ENCODE measurements around the gene JMY.

Gene JMY

GRCh38 chr5:79318935-79319614, 83.1 kb downstream of the JMY start:
- no peak overlapping the region for H2AK5ac ChIP-seq (ENCODE audit: low read depth, low read length)
- no peaks in the 10 kb centered on the region for H3K9me3 ChIP-seq (replicated peaks in 1 of 2; ENCODE audit: control insufficient read depth in 2 of 2, insufficient read depth in 1 of 2, low read depth in 1 of 2, low read length in 2 of 2)
- no CpG with 5 or more reads among the region's 3 CpGs for WGBS, 2 donors (ENCODE audit: extremely low coverage in 2 of 2, insufficient read length in 2 of 2, insufficient replicate concordance in 1 of 2)
- H3K4me3 ChIP-seq (ENCODE audit: low read length in 2 of 2) = no peak overlapping the region
- no peak overlapping the region for H3K18ac ChIP-seq (ENCODE audit: low read length)
- H2BK5ac ChIP-seq (ENCODE audit: low read length) = no peak overlapping the region
- H3K27me3 ChIP-seq (ENCODE audit: control insufficient read depth in 3 of 3, insufficient read depth in 3 of 3, low read depth in 1 of 3, low read length in 3 of 3) = no peaks in the 10 kb centered on the region
- no peak overlapping the region for H3K14ac ChIP-seq (ENCODE audit: low read length)
- no peak overlapping the region for H4K91ac ChIP-seq (ENCODE audit: low read depth, low read length, poor library complexity)
- H2BK120ac ChIP-seq (ENCODE audit: low read depth, low read length) = no peak overlapping the region
- H3K4me2 ChIP-seq (ENCODE audit: insufficient read depth, low read length, poor library complexity, severe bottlenecking) = no peak overlapping the region
- H3K4me1 ChIP-seq (ENCODE audit: control insufficient read depth in 2 of 2, insufficient read depth in 1 of 2, low read depth in 1 of 2, low read length in 2 of 2) = no peaks in the 10 kb centered on the region
- no peak overlapping the region for H3K23ac ChIP-seq (ENCODE audit: low read depth, low read length, poor library complexity)
- no peak overlapping the region for H3K9ac ChIP-seq (ENCODE audit: low read depth, low read length, poor library complexity)
- no peak overlapping the region for H3K4ac ChIP-seq (ENCODE audit: low read length)
- DNase-seq (ENCODE audit: low spot score) = no peak
- H2BK15ac ChIP-seq (ENCODE audit: low read length) = no peak overlapping the region
- H3K27ac ChIP-seq (replicated peaks; ENCODE audit: low read length) = no peak overlapping the region
- H2BK12ac ChIP-seq (ENCODE audit: low read length) = no peak overlapping the region
- no peaks in the 10 kb centered on the region for H3K79me1 ChIP-seq (ENCODE audit: low read depth, low read length)
- H2AFZ ChIP-seq (ENCODE audit: low read length) = no peak overlapping the region
- H3K36me3 ChIP-seq (replicated peaks in 1 of 2; ENCODE audit: control insufficient read depth in 2 of 2, insufficient read depth in 2 of 2, low read length in 2 of 2) = peaks cover 6 to 21% of the 10 kb centered on the region in 2 donors
- H4K8ac ChIP-seq (ENCODE audit: low read depth, low read length) = no peak overlapping the region

DNA sequence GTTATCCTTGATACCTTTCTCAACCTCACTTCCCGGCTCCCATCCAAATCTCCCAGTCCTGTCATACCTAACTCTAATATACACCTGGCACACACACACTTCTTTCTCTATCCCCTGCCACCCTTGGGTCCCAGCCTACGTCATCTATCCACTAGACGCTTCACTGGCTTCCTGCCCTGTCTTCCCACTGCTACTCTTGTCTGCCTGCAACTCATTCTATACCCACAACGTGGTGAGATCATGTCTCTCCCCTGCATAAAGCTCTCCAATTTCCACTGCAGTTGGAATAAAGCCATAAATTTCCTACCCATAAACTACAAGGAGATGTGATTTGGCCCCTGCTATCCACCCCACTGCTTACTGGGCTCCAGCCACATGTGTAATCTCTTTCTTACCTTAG, 93.5 kb downstream of the JMY start:
- Histone ChIP-seq H3K27me3 (ENCODE audit: control insufficient read depth in 3 of 3, insufficient read depth in 3 of 3, low read depth in 1 of 3, low read length in 3 of 3) (no peaks in the 10 kb centered on the region), H4K8ac (ENCODE audit: low read depth, low read length) (no peak overlapping the region), H3K9me3 (replicated peaks in 1 of 2; ENCODE audit: control insufficient read depth in 2 of 2, insufficient read depth in 1 of 2, low read depth in 1 of 2, low read length in 2 of 2) (no peaks in the 10 kb centered on the region), H3K14ac (ENCODE audit: low read length) (no peak overlapping the region), H2BK12ac (ENCODE audit: low read length) (no peak overlapping the region), H3K18ac (ENCODE audit: low read length) (no peak overlapping the region), H2AFZ (ENCODE audit: low read length) (no peak overlapping the region), H3K36me3 (replicated peaks in 1 of 2; ENCODE audit: control insufficient read depth in 2 of 2, insufficient read depth in 2 of 2, low read length in 2 of 2) (no peaks in the 10 kb centered on the region), H3K4ac (ENCODE audit: low read length) (no peak overlapping the region), H3K4me1 (ENCODE audit: control insufficient read depth in 2 of 2, insufficient read depth in 1 of 2, low read depth in 1 of 2, low read length in 2 of 2) (no peaks in the 10 kb centered on the region), H3K4me2 (ENCODE audit: insufficient read depth, low read length, poor library complexity, severe bottlenecking) (no peak overlapping the region), H2BK5ac (ENCODE audit: low read length) (no peak overlapping the region), H3K23ac (ENCODE audit: low read depth, low read length, poor library complexity) (no peak overlapping the region), H2AK5ac (ENCODE audit: low read depth, low read length) (no peak overlapping the region), H3K9ac (ENCODE audit: low read depth, low read length, poor library complexity) (no peak overlapping the region), H3K4me3 (ENCODE audit: low read length in 2 of 2) (no peak overlapping the region), H4K91ac (ENCODE audit: low read depth, low read length, poor library complexity) (no peak overlapping the region), H3K27ac (replicated peaks; ENCODE audit: low read length) (no peak overlapping the region), H3K79me1 (ENCODE audit: low read depth, low read length) (no peaks in the 10 kb centered on the region), H2BK120ac (ENCODE audit: low read depth, low read length) (no peak overlapping the region), H2BK15ac (ENCODE audit: low read length) (no peak overlapping the region)
- no CpG with 5 or more reads among the region's 4 CpGs for WGBS, 2 donors (ENCODE audit: extremely low coverage in 2 of 2, insufficient read length in 2 of 2, insufficient replicate concordance in 1 of 2)
- DNase-seq (ENCODE audit: low spot score) = no peak

DNA sequence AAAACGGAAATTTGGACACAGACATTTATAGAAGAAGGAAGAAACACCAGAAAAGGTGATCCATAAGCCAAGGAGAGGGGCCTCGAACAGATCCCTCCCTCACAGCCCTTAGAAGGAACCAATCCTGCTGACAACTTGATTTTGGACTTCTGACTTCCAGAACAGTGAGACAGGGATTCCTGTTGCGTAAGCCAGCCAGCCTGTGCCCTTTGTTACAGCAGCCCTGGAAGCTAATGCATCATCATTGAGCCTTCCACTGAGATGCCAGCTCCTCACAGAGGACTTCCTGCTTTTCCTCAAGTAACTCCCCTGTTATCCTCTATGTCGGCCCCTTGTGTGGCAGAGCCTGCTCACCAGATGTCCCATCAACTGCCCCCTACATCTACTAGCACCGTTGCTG, 94.1 kb downstream of the JMY start:
- no peaks in the 10 kb centered on the region for H3K79me1 ChIP-seq (ENCODE audit: low read depth, low read length)
- no peak overlapping the region for H3K4me2 ChIP-seq (ENCODE audit: insufficient read depth, low read length, poor library complexity, severe bottlenecking)
- no CpG with 5 or more reads among the region's 5 CpGs for WGBS, 2 donors (ENCODE audit: extremely low coverage in 2 of 2, insufficient read length in 2 of 2, insufficient replicate concordance in 1 of 2)
- H2AK5ac ChIP-seq (ENCODE audit: low read depth, low read length) = no peak overlapping the region
- H3K14ac ChIP-seq (ENCODE audit: low read length) = no peak overlapping the region
- DNase-seq (ENCODE audit: low spot score) = no peak
- no peak overlapping the region for H3K18ac ChIP-seq (ENCODE audit: low read length)
- H3K27me3 ChIP-seq (ENCODE audit: control insufficient read depth in 3 of 3, insufficient read depth in 3 of 3, low read depth in 1 of 3, low read length in 3 of 3) = no peaks in the 10 kb centered on the region
- no peak overlapping the region for H3K9ac ChIP-seq (ENCODE audit: low read depth, low read length, poor library complexity)
- no peak overlapping the region for H4K8ac ChIP-seq (ENCODE audit: low read depth, low read length)
- no peak overlapping the region for H2BK120ac ChIP-seq (ENCODE audit: low read depth, low read length)
- no peaks in the 10 kb centered on the region for H3K36me3 ChIP-seq (replicated peaks in 1 of 2; ENCODE audit: control insufficient read depth in 2 of 2, insufficient read depth in 2 of 2, low read length in 2 of 2)
- H2BK15ac ChIP-seq (ENCODE audit: low read length) = no peak overlapping the region
- no peak overlapping the region for H3K4me3 ChIP-seq (ENCODE audit: low read length in 2 of 2)
- H2BK5ac ChIP-seq (ENCODE audit: low read length) = no peak overlapping the region
- no peak overlapping the region for H3K27ac ChIP-seq (replicated peaks; ENCODE audit: low read length)
- H3K4me1 ChIP-seq (ENCODE audit: control insufficient read depth in 2 of 2, insufficient read depth in 1 of 2, low read depth in 1 of 2, low read length in 2 of 2) = no peaks in the 10 kb centered on the region
- no peak overlapping the region for H2BK12ac ChIP-seq (ENCODE audit: low read length)
- no peak overlapping the region for H3K23ac ChIP-seq (ENCODE audit: low read depth, low read length, poor library complexity)
- H2AFZ ChIP-seq (ENCODE audit: low read length) = no peak overlapping the region
- H4K91ac ChIP-seq (ENCODE audit: low read depth, low read length, poor library complexity) = no peak overlapping the region
- no peaks in the 10 kb centered on the region for H3K9me3 ChIP-seq (replicated peaks in 1 of 2; ENCODE audit: control insufficient read depth in 2 of 2, insufficient read depth in 1 of 2, low read depth in 1 of 2, low read length in 2 of 2)
- no peak overlapping the region for H3K4ac ChIP-seq (ENCODE audit: low read length)

DNA sequence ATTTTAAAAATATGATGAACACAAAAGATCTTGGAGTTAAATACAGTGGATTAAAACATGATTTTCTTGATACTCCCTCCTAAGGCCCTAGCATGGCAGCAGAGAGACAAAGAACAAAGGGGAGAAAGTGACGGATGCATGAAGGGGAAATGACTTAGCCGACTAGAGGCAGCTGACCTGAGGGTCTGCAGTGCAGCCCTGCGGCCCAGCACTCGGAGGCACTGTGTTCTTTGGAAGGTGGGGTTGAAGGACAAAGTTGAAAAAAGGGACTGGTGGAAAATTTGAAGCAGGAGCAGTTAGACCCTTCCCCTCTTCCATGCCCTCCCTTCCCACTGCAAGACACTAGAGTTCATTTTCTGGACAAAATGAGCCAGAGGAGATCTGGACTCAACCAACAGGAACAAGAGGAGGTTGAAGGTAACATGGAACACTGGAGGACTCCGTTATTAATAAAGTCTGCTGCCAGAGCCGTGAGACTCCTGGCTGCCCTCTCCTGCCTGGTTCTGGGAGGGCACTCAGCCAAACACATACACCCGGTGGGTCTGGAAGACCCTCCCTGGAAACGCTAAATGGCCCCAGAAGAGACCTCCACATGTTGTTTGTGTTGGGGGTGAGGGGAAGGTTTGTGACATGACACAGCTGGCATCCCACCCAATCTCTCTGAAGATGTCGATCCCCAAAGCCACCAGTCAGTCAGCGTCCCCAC, 98.1 kb downstream of the JMY start:
- Histone ChIP-seq H3K36me3 (replicated peaks in 1 of 2; ENCODE audit: control insufficient read depth in 2 of 2, insufficient read depth in 2 of 2, low read length in 2 of 2) (no peaks in the 10 kb centered on the region), H2AK5ac (ENCODE audit: low read depth, low read length) (no peak overlapping the region), H3K4me2 (ENCODE audit: insufficient read depth, low read length, poor library complexity, severe bottlenecking) (no peak overlapping the region), H3K14ac (ENCODE audit: low read length) (no peak overlapping the region), H2BK15ac (ENCODE audit: low read length) (no peak overlapping the region), H4K8ac (ENCODE audit: low read depth, low read length) (no peak overlapping the region), H2AFZ (ENCODE audit: low read length) (peak overlapping the region; percentile 40), H3K9me3 (replicated peaks in 1 of 2; ENCODE audit: control insufficient read depth in 2 of 2, insufficient read depth in 1 of 2, low read depth in 1 of 2, low read length in 2 of 2) (no peaks in the 10 kb centered on the region), H3K4me3 (ENCODE audit: low read length in 2 of 2) (no peak overlapping the region), H3K4ac (ENCODE audit: low read length) (no peak overlapping the region), H3K9ac (ENCODE audit: low read depth, low read length, poor library complexity) (no peak overlapping the region), H3K18ac (ENCODE audit: low read length) (peak overlapping the region; percentile 57), H4K91ac (ENCODE audit: low read depth, low read length, poor library complexity) (no peak overlapping the region), H3K27ac (replicated peaks; ENCODE audit: low read length) (no peak overlapping the region), H3K27me3 (ENCODE audit: control insufficient read depth in 3 of 3, insufficient read depth in 3 of 3, low read depth in 1 of 3, low read length in 3 of 3) (no peaks in the 10 kb centered on the region), H2BK12ac (ENCODE audit: low read length) (no peak overlapping the region), H2BK5ac (ENCODE audit: low read length) (no peak overlapping the region), H2BK120ac (ENCODE audit: low read depth, low read length) (no peak overlapping the region), H3K23ac (ENCODE audit: low read depth, low read length, poor library complexity) (no peak overlapping the region), H3K79me1 (ENCODE audit: low read depth, low read length) (no peaks in the 10 kb centered on the region), H3K4me1 (ENCODE audit: control insufficient read depth in 2 of 2, insufficient read depth in 1 of 2, low read depth in 1 of 2, low read length in 2 of 2) (no peaks in the 10 kb centered on the region)
- DNase-seq (ENCODE audit: low spot score) = no peak
- WGBS, 2 donors (ENCODE audit: extremely low coverage in 2 of 2, insufficient read length in 2 of 2, insufficient replicate concordance in 1 of 2) = no CpG with 5 or more reads among the region's 10 CpGs
